Motor neuron (in vitro differentiated cells): Measurements from ENCODE around the gene CPD. TPM values are rescaled to one million over a fixed set of nuclear protein-coding genes. Genes with fewer than 3 reads are reported as not detected.
A peak's percentile ranks its signal among the peaks of the same experiment; 100 is the strongest.

Experiments used
- ATAC-seq, 8 experiments: fragments of 200-7000 bp; cut with Tn5 transposase; replicated peaks in 6 of 8; 2 replicates each; pipeline ENCODE4 v1.8.0; 2021; ENCODE audit warnings: mild to moderate bottlenecking in 8 of 8, moderate library complexity in 8 of 8
- H3K27ac ChIP-seq, 2 donors: fragments of 250-450 bp; sonication (Bioruptor Pico); 2 replicates each; pipeline ENCODE4 v1.9.0; 2021; ENCODE audit warnings: antibody characterized with exemption in 2 of 2, mild to moderate bottlenecking in 2 of 2, moderate library complexity in 1 of 2
- H3K4me1 ChIP-seq, 2 donors: fragments of 250-450 bp; sonication (Bioruptor Pico); replicated peaks in 1 of 2; 2 replicates each; pipeline ENCODE4 v1.6.1; 2021; ENCODE audit warnings: antibody characterized with exemption in 2 of 2, mild to moderate bottlenecking in 2 of 2, moderate library complexity in 1 of 2
- H3K4me3 ChIP-seq, 5 donors: fragments of 250-450 bp; sonication (Bioruptor Pico); 2 replicates each; pipeline ENCODE4 v1.9.0; 2021; ENCODE audit warnings: antibody characterized with exemption in 5 of 5, mild to moderate bottlenecking in 5 of 5, moderate library complexity in 4 of 5
- WGBS, 10 experiments: fragments of 450-650 bp; shearing (Covaris generic); methylation state at CpG; one replicate each; pipeline ENCODE4 v1.0.0; 2022; 5-methylcytosine and 5-hydroxymethylcytosine counted together
- in situ Hi-C, 9 experiments: fragments of 400-800 bp; cut with MboI; loops; one replicate each; pipeline ENCODE4 v1.15.0; 2021; ENCODE audit warnings: low sequenced_read_pairs in 9 of 9, low pct_unique_long_range_greater_than_20kb in 2 of 9; ENCODE audit not compliant: unreplicated experiment in 9 of 9
- total RNA-seq, 8 experiments: library from RNA; unstranded; fragments of 300-600 nt; gene quantifications; 2 replicates each; pipeline versions ENCODE4 v1.2.3 to v1.2.4, GENCODE V29; 2022

Gene CPD
- total RNA-seq, 8 experiments from 2014 or later: 20.6 to 142 (median 37.6) TPM

GRCh38 chr17:30472238-30472890, 93.6 kb downstream of the CPD start:
- H3K4me3 ChIP-seq: no peak overlapping the region
- 54 to 88% (median 67%) methylated on average over 2 to 10 of the region's 10 CpGs for WGBS, 10 experiments
- in situ Hi-C loops: no loop called here
- no peak for ATAC-seq
- peaks cover 5 to 6% of the 10 kb centered on the region in 2 donors for H3K4me1 ChIP-seq
- no peak overlapping the region for H3K27ac ChIP-seq

GRCh38 chr17:30475206-30475605, 96.5 kb downstream of the CPD start:
- Histone ChIP-seq H3K4me1 (peaks cover 5 to 13% of the 10 kb centered on the region in 2 donors), H3K27ac (no peak overlapping the region), H3K4me3 (no peak overlapping the region)
- ATAC-seq: no peak
- 86 to 100% methylated on average over 1 to 2 of the region's 2 CpGs; no CpG with 5 or more reads in 8 of the 10 experiments for WGBS, 10 experiments
- in situ Hi-C loops: no loop called here

- Histone ChIP-seq H3K4me1 (peaks cover 5 to 13% of the 10 kb centered on the region in 2 donors), H3K27ac (peak overlapping the region in 1 of 2 donors; percentile 99), H3K4me3 (peak overlapping the region; percentile 88 to 99 (median 96))
- in situ Hi-C loops: no loop called here
- peak; percentile 18 to 58 (median 33) for ATAC-seq
- WGBS, 10 experiments: 0 to 63% (median 32%) methylated on average over 2 to 7 of the region's 7 CpGs
These were observed 98.0 kb downstream of the CPD start for GRCh38 chr17:30476726-30477082.

GRCh38 chr17:30477083-30477773, 98.5 kb downstream of the CPD start, which contains the start of gene GOSR1:
Gene GOSR1, plus strand, starts transcription at chr17:30477408. Its CDS starts 26 bp downstream, at chr17:30477434.
- peak; percentile 97 to 100 (median 99) for ATAC-seq
- WGBS, 10 experiments: 0 to 20% (median 0%) methylated on average over 1 to 15 of the region's 37 CpGs
- Histone ChIP-seq H3K4me3 (peak within 1 kb of the TSS; percentile 88 to 99 (median 96)), H3K4me1 (peaks cover 5 to 13% of the 10 kb centered on the region in 2 donors), H3K27ac (peak within 1 kb of the TSS; percentile 98 to 99)
- in situ Hi-C loops: no loop called here

GRCh38 chr17:30477774-30478115, 99.0 kb downstream of the CPD start:
- Histone ChIP-seq H3K27ac (peak overlapping the region; percentile 98 to 99), H3K4me1 (peaks cover 5 to 13% of the 10 kb centered on the region in 2 donors), H3K4me3 (peak overlapping the region; percentile 88 to 99 (median 96))
- in situ Hi-C loops: no loop called here
- WGBS, 10 experiments: 0 to 2% (median 0%) methylated on average over 1 to 9 of the region's 9 CpGs; no CpG with 5 or more reads in 1 of the 10 experiments
- ATAC-seq: peak in 4 of 8 experiments; percentile 10 to 62 (median 48)

GRCh38 chr17:30482555-30482954, 103.8 kb downstream of the CPD start:
- no peak for ATAC-seq
- Histone ChIP-seq H3K4me1 (peaks cover 0 to 7% of the 10 kb centered on the region in 2 donors), H3K4me3 (no peak overlapping the region), H3K27ac (no peak overlapping the region)
- in situ Hi-C loops: no loop called here

GRCh38 chr17:30483159-30483558, 104.4 kb downstream of the CPD start:
- 71 to 100% (median 100%) methylated on average over 1 of the region's 1 CpG; no CpG with 5 or more reads in 1 of the 10 experiments for WGBS, 10 experiments
- no peak for ATAC-seq
- peaks cover 0 to 4% of the 10 kb centered on the region in 2 donors for H3K4me1 ChIP-seq
- in situ Hi-C loops: no loop called here
- H3K4me3 ChIP-seq: no peak overlapping the region
- H3K27ac ChIP-seq: no peak overlapping the region

- Histone ChIP-seq H3K4me3 (no peak overlapping the region), H3K27ac (no peak overlapping the region), H3K4me1 (no peaks in the 10 kb centered on the region)
- in situ Hi-C loops: no loop called here
- peak in 1 of 8 experiments; percentile 69 for ATAC-seq
- 0 to 100% (median 89%) methylated on average over 1 to 2 of the region's 2 CpGs for WGBS, 10 experiments
These were observed 115.1 kb downstream of the CPD start for GRCh38 chr17:30493780-30494179.

GRCh38 chr17:30495586-30495985, 116.9 kb downstream of the CPD start:
- no peak overlapping the region for H3K4me3 ChIP-seq
- no peak for ATAC-seq
- in situ Hi-C loops: no loop called here
- H3K27ac ChIP-seq: no peak overlapping the region
- no peaks in the 10 kb centered on the region for H3K4me1 ChIP-seq

- in situ Hi-C loops: no loop called here
- Histone ChIP-seq H3K4me3 (no peak overlapping the region), H3K4me1 (no peaks in the 10 kb centered on the region), H3K27ac (no peak overlapping the region)
- WGBS, 10 experiments: 58 to 100% (median 93%) methylated on average over 1 to 4 of the region's 4 CpGs; no CpG with 5 or more reads in 1 of the 10 experiments
- no peak for ATAC-seq
These were observed 124.8 kb downstream of the CPD start for GRCh38 chr17:30503558-30503957.

GRCh38 chr17:30505868-30506417, 127.2 kb downstream of the CPD start:
- no peak for ATAC-seq
- in situ Hi-C loops: no loop called here
- WGBS, 10 experiments: 83 to 100% (median 97%) methylated on average over 1 to 5 of the region's 6 CpGs; no CpG with 5 or more reads in 3 of the 10 experiments
- Histone ChIP-seq H3K27ac (no peak overlapping the region), H3K4me1 (no peaks in the 10 kb centered on the region), H3K4me3 (no peak overlapping the region)

GRCh38 chr17:30506481-30506880, 127.8 kb downstream of the CPD start:
- no peaks in the 10 kb centered on the region for H3K4me1 ChIP-seq
- in situ Hi-C loops: no loop called here
- no peak overlapping the region for H3K27ac ChIP-seq
- ATAC-seq: no peak
- WGBS, 10 experiments: 43 to 88% (median 55%) methylated on average over 1 of the region's 1 CpG; no CpG with 5 or more reads in 6 of the 10 experiments
- H3K4me3 ChIP-seq: no peak overlapping the region

- in situ Hi-C loops: no loop called here
- Histone ChIP-seq H3K4me1 (no peaks in the 10 kb centered on the region), H3K4me3 (no peak overlapping the region), H3K27ac (no peak overlapping the region)
- peak in 1 of 8 experiments; percentile 32 for ATAC-seq
- WGBS, 10 experiments: 86 to 100% (median 100%) methylated on average over 1 of the region's 1 CpG; no CpG with 5 or more reads in 7 of the 10 experiments
These were observed 134.6 kb downstream of the CPD start for GRCh38 chr17:30513346-30513745.
